ENCODE measurements around the gene DRD3.
A peak's percentile ranks its signal among the peaks of the same experiment; 100 is the strongest.

DRD3 gene

DNA sequence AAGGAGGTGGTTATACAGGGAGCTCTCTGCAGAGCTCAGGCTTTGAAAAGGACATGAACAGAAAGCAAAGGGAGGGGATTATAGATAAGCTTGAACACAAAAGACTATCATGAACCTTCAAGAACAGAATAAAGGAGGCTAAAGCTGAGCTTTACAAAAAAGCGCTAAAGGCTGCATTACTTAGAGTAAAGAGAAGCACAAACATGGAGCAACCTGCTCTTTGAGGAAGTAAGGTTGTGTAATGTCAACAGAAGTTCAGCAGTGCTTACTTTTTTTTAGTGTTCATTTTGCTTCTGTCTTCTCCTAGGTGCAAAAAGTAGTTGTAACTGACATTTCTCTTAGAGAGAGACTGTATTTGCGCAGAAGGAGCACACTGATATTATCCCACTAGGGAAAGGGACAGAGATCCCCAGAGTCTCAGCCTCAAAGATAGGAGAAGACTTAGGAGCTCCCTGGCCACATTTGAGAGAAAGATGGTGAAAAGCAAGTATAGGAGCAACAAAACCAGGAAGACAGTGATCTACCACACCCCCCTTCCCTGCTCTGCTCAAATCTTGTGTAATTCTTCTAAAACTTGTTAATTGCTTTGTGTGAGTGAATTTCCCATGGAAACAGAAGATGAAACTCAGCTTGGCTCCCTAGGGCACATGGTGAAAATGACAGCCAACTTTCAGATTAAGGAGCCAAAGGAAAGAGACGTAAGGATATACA lies 67.6 kb downstream of the DRD3 start:
- H3K4me2 ChIP-seq (ENCODE audit: low read length) = no peak overlapping the region
- no peak for TF ChIP-seq CTCF (IDR thresholded peaks at IDR 0.05)
- H3K9me3 ChIP-seq (ENCODE audit: control insufficient read depth, low read length) = no peaks in the 10 kb centered on the region
- no peak overlapping the region for H3K27ac ChIP-seq
- peak overlapping the region; percentile 29 for H2AFZ ChIP-seq
- no peaks in the 10 kb centered on the region for H3K36me3 ChIP-seq (ENCODE audit: control insufficient read depth, insufficient read depth, low read length)
- no peaks in the 10 kb centered on the region for H3K79me2 ChIP-seq
- H3K9ac ChIP-seq = no peak overlapping the region
- no peaks in the 10 kb centered on the region for H3K27me3 ChIP-seq (ENCODE audit: control insufficient read depth, insufficient read depth, low read length)
- H3K4me3 ChIP-seq (ENCODE audit: low read depth, low read length) = no peak overlapping the region
- H3K4me1 ChIP-seq = no peaks in the 10 kb centered on the region

DNA sequence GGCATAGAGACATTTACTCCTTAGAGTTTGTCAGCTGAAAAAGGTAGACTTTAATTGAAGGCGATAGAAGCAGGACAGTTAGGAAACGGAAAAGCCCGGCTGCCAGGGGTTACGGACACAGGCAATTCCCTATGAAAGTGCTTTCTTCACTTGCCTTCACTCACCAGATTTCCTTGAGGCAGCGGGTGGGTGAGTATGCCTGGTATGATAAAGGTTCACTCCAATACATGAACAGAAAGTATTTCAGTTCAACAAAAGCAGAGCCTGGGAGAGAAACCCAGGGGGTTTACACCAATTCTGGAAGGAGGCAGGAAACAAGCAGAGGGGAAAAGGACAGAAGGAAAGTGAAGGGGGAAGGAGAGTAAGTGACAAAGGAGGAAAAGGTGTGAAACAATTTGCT lies 68.4 kb downstream of the DRD3 start:
- no peak for TF ChIP-seq CTCF (IDR thresholded peaks at IDR 0.05)

GRCh38 chr3:114108137-114108536 lies 70.7 kb downstream of the DRD3 start:
- Histone ChIP-seq H2AFZ (no peak overlapping the region), H3K9me3 (ENCODE audit: control insufficient read depth, low read length) (no peaks in the 10 kb centered on the region), H3K27me3 (ENCODE audit: control insufficient read depth, insufficient read depth, low read length) (no peaks in the 10 kb centered on the region), H3K4me2 (ENCODE audit: low read length) (no peak overlapping the region), H3K79me2 (no peaks in the 10 kb centered on the region), H3K4me1 (no peaks in the 10 kb centered on the region), H3K36me3 (ENCODE audit: control insufficient read depth, insufficient read depth, low read length) (no peaks in the 10 kb centered on the region), H3K27ac (no peak overlapping the region), H3K4me3 (ENCODE audit: low read depth, low read length) (no peak overlapping the region), H3K9ac (no peak overlapping the region)
- no peak for TF ChIP-seq CTCF (IDR thresholded peaks at IDR 0.05)

More for the DNA sequence above, 68.4 kb downstream of the DRD3 start:
- Histone ChIP-seq H3K4me3 (ENCODE audit: low read depth, low read length) (no peak overlapping the region), H3K36me3 (ENCODE audit: control insufficient read depth, insufficient read depth, low read length) (no peaks in the 10 kb centered on the region), H3K4me1 (no peaks in the 10 kb centered on the region), H3K27ac (no peak overlapping the region), H2AFZ (no peak overlapping the region), H3K27me3 (ENCODE audit: control insufficient read depth, insufficient read depth, low read length) (no peaks in the 10 kb centered on the region), H3K79me2 (no peaks in the 10 kb centered on the region), H3K4me2 (ENCODE audit: low read length) (no peak overlapping the region), H3K9ac (no peak overlapping the region), H3K9me3 (ENCODE audit: control insufficient read depth, low read length) (no peaks in the 10 kb centered on the region)

- Histone ChIP-seq H3K27ac (no peak overlapping the region), H3K36me3 (ENCODE audit: control insufficient read depth, insufficient read depth, low read length) (no peaks in the 10 kb centered on the region)
- TF ChIP-seq CTCF (IDR thresholded peaks at IDR 0.05) = no peak
These were observed 74.4 kb downstream of the DRD3 start for GRCh38 chr3:114104414-114104813.

DNA sequence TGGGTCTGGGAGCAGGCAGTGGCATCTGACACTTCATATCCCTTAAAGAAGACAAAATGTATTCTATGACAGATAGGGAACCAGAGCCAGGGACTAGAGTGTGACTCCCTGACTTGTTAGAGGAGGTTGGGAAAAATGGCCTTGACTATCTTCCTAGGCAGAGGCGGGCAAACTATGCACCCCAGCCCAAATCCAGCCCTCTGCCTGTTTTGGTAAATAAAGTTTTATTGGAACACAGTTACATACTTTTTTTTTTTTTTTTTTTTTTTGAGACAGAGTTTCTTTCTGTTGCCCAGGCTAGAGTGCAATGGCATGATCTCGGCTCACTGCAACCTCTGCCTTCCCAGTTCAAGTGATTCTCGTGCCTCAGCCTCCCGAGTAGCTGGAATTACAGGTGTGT lies 75.0 kb downstream of the DRD3 start:
- no peaks in the 10 kb centered on the region for H3K4me1 ChIP-seq
- no peak overlapping the region for H3K9ac ChIP-seq
- TF ChIP-seq CTCF (IDR thresholded peaks at IDR 0.05) = no peak

More at GRCh38 chr3:114104414-114104813, 74.4 kb downstream of the DRD3 start:
- no peaks in the 10 kb centered on the region for H3K9me3 ChIP-seq (ENCODE audit: control insufficient read depth, low read length)
- H2AFZ ChIP-seq = no peak overlapping the region
- no peak overlapping the region for H3K4me3 ChIP-seq (ENCODE audit: low read depth, low read length)
- no peaks in the 10 kb centered on the region for H3K4me1 ChIP-seq
- H3K4me2 ChIP-seq (ENCODE audit: low read length) = no peak overlapping the region
- H3K27me3 ChIP-seq (ENCODE audit: control insufficient read depth, insufficient read depth, low read length) = no peaks in the 10 kb centered on the region
- no peak overlapping the region for H3K9ac ChIP-seq
- no peaks in the 10 kb centered on the region for H3K79me2 ChIP-seq

More for the DNA sequence above, 75.0 kb downstream of the DRD3 start:
- H3K27me3 ChIP-seq (ENCODE audit: control insufficient read depth, insufficient read depth, low read length) = no peaks in the 10 kb centered on the region
- H2AFZ ChIP-seq = no peak overlapping the region
- no peak overlapping the region for H3K4me2 ChIP-seq (ENCODE audit: low read length)
- H3K9me3 ChIP-seq (ENCODE audit: control insufficient read depth, low read length) = no peaks in the 10 kb centered on the region
- no peak overlapping the region for H3K27ac ChIP-seq
- H3K4me3 ChIP-seq (ENCODE audit: low read depth, low read length) = no peak overlapping the region
- no peaks in the 10 kb centered on the region for H3K79me2 ChIP-seq
- H3K36me3 ChIP-seq (ENCODE audit: control insufficient read depth, insufficient read depth, low read length) = no peaks in the 10 kb centered on the region
